ENCODE data around the gene PLXNB2. TPM values are rescaled to one million over a fixed set of nuclear protein-coding genes. Genes with fewer than 3 reads are reported as not detected.

Gene PLXNB2
- total RNA-seq, 1 donor from 2014 or later: 352 TPM

DNA sequence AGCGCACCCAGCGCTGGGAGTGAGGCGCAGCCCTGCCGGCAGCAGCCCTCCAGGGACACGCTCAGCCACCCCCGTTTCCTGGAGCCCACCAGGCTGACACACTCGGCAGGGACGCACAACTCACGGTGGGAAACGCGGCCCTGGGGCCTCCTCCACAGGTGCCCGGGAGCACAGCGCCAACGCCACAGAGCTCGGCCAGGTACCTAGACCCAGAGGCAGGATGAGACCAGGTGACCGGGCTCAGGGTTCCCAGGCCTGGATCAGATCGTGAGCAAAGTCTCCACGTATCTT lies 80.6 kb downstream of the PLXNB2 start:
- no peaks in the 10 kb centered on the region for H3K27me3 Mint-ChIP-seq
- H3K36me3 Mint-ChIP-seq: no peaks in the 10 kb centered on the region
- H3K9me3 Mint-ChIP-seq: no peaks in the 10 kb centered on the region
- no peak overlapping the region for H3K4me3 Mint-ChIP-seq
- H3K27ac Mint-ChIP-seq: no peak overlapping the region
- no peaks in the 10 kb centered on the region for H3K4me1 Mint-ChIP-seq (ENCODE audit: unreplicated experiment)
- TF ChIP-seq, protein P1, sequence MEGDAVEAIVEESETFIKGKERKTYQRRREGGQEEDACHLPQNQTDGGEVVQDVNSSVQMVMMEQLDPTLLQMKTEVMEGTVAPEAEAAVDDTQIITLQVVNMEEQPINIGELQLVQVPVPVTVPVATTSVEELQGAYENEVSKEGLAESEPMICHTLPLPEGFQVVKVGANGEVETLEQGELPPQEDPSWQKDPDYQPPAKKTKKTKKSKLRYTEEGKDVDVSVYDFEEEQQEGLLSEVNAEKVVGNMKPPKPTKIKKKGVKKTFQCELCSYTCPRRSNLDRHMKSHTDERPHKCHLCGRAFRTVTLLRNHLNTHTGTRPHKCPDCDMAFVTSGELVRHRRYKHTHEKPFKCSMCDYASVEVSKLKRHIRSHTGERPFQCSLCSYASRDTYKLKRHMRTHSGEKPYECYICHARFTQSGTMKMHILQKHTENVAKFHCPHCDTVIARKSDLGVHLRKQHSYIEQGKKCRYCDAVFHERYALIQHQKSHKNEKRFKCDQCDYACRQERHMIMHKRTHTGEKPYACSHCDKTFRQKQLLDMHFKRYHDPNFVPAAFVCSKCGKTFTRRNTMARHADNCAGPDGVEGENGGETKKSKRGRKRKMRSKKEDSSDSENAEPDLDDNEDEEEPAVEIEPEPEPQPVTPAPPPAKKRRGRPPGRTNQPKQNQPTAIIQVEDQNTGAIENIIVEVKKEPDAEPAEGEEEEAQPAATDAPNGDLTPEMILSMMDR (conservative IDR thresholded peaks at IDR 0.05): no peak
- no peak for DNase-seq (ENCODE audit: extremely low spot score, unreplicated experiment)

DNA sequence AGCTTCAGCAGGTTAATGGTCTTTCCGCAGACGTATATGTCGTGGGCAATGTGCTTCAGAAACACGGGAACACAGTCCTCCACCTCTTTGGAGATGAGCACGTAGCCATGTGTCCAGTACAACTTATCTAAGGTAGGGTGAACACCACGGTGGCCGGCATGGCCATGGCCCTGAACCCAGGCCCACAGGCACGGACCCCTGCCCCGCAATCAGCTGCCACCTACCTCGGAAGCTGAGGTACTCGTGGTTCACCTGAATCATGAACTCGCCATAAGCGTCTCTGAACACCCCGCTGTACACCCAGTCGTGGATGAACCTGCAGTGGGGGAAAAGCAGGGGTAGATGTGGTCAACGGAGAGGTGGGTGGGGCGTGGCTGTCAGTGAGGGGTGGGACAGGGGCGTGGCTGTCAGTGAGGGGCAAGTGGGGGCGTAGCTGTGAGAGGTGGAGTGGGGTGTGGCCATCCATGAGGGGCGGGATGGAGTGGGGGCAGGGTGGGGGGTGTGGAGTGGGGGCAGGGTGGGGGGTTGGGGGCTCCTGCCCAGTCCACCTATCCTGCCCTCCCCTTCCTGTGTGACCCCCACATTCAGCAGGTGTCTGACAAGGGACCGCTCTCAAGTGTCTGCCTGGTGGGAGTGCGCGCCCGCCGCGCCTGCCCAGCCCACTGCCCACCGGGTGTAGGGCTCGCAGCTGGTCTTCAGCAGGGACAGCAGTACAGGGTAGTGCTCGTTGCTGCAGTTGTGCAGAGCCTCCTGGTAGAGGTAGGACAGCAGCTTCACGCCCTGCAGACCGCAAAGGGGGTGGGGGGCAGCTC lies 81.2 kb downstream of the PLXNB2 start:
- H3K36me3 Mint-ChIP-seq: no peaks in the 10 kb centered on the region

DNA sequence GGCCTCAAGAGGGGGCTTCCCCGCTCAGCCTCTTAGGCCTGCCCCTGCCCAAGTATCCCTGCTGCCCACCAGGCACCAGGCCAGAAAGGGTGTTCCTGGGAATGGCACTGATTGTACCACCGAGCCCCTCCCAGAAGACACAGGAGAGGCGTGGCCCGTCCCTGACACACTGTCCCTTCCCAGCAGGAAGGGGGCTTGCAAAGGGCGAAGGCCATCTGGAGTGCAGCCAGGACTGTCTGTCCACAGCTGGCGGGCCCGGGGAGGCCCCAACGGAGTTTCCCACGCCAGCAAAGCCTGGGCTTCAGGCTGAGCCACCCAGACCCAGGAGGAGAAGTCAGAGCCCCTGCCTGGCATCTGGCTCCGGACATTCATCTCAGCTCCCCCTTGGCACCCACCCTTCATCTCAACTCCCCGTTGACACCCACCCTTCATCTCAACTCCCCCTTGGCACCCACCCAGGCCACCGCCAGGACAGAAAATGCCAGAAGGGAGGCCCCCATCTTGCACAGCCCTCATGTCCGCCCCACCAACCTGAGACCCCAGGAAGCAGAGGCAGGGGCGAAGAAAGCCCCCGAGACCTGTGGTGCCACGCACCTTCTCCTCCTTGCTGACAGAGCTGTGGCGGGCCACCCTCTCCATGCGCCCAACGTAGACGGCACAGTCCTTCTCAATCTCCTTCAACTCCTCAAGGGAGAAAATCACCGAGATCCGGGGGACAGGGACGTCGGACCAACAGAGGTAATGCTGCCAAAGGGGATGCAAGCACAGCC lies 82.1 kb downstream of the PLXNB2 start:
- no peaks in the 10 kb centered on the region for H3K27me3 Mint-ChIP-seq
- TF ChIP-seq, protein P1 (conservative IDR thresholded peaks at IDR 0.05): no peak
- no peak overlapping the region for H3K4me3 Mint-ChIP-seq
- no peak for DNase-seq (ENCODE audit: extremely low spot score, unreplicated experiment)
- no peak overlapping the region for H3K27ac Mint-ChIP-seq
- no peaks in the 10 kb centered on the region for H3K36me3 Mint-ChIP-seq
- no peaks in the 10 kb centered on the region for H3K9me3 Mint-ChIP-seq
- no peaks in the 10 kb centered on the region for H3K4me1 Mint-ChIP-seq (ENCODE audit: unreplicated experiment)

More for the DNA sequence above, 81.2 kb downstream of the PLXNB2 start:
- DNase-seq (ENCODE audit: extremely low spot score, unreplicated experiment): no peak
- Mint-ChIP-seq H3K4me1 (ENCODE audit: unreplicated experiment) (no peaks in the 10 kb centered on the region), H3K4me3 (no peak overlapping the region), H3K9me3 (no peaks in the 10 kb centered on the region), H3K27me3 (no peaks in the 10 kb centered on the region), H3K27ac (no peak overlapping the region)
- TF ChIP-seq, protein P1 (conservative IDR thresholded peaks at IDR 0.05): no peak

Other genes with a start within 250 kb of the PLXNB2 start
- not detected in 2 replicates for gene TTLL8, start 249.3 kb downstream of the PLXNB2 start, total RNA-seq (ENCODE audit: low replicate concordance)
- 0.19 TPM in 1 of 2 replicates, not detected in the other for gene MLC1, start 222.2 kb downstream of the PLXNB2 start, total RNA-seq (ENCODE audit: low replicate concordance)
- 0.10 and 0.19 TPM in 2 replicates for gene MOV10L1, start 217.6 kb downstream of the PLXNB2 start, total RNA-seq (ENCODE audit: low replicate concordance)
- gene PANX2, start 136.9 kb downstream of the PLXNB2 start, total RNA-seq (ENCODE audit: low replicate concordance): 3.0 and 9.3 TPM in 2 replicates
- 33.8 and 37.7 TPM in 2 replicates for gene TRABD, start 121.7 kb downstream of the PLXNB2 start, total RNA-seq (ENCODE audit: low replicate concordance)
- gene SELENOO, start 106.6 kb downstream of the PLXNB2 start, total RNA-seq (ENCODE audit: low replicate concordance): 23.8 and 28.5 TPM in 2 replicates
- gene TUBGCP6, start 62.6 kb downstream of the PLXNB2 start, total RNA-seq (ENCODE audit: low replicate concordance): 43.0 and 51.4 TPM in 2 replicates
- 29.5 and 37.1 TPM in 2 replicates for gene HDAC10, start 56.4 kb downstream of the PLXNB2 start, total RNA-seq (ENCODE audit: low replicate concordance)
- 11.4 and 31.3 TPM in 2 replicates for gene MAPK12, start 46.0 kb downstream of the PLXNB2 start, total RNA-seq (ENCODE audit: low replicate concordance)
- 4.0 and 7.4 TPM in 2 replicates for gene MAPK11, start 37.3 kb downstream of the PLXNB2 start, total RNA-seq (ENCODE audit: low replicate concordance)
- 22.1 and 25.6 TPM in 2 replicates for gene DENND6B, start 19.4 kb upstream of the PLXNB2 start, total RNA-seq (ENCODE audit: low replicate concordance)
- gene PPP6R2, start 35.7 kb upstream of the PLXNB2 start, total RNA-seq (ENCODE audit: low replicate concordance): 56.4 and 62.8 TPM in 2 replicates
- 119 and 133 TPM in 2 replicates for gene SBF1, start 167.4 kb upstream of the PLXNB2 start, total RNA-seq (ENCODE audit: low replicate concordance)
- 2.6 and 10.2 TPM in 2 replicates for gene ADM2, start 173.9 kb upstream of the PLXNB2 start, total RNA-seq (ENCODE audit: low replicate concordance)
- gene MIOX, start 179.2 kb upstream of the PLXNB2 start, total RNA-seq (ENCODE audit: low replicate concordance): 1.2 TPM in 1 of 2 replicates, not detected in the other
- 65.5 and 74.0 TPM in 2 replicates for gene LMF2, start 200.1 kb upstream of the PLXNB2 start, total RNA-seq (ENCODE audit: low replicate concordance)
- 60.0 and 75.2 TPM in 2 replicates for gene NCAPH2, start 200.6 kb upstream of the PLXNB2 start, total RNA-seq (ENCODE audit: low replicate concordance)
- gene SCO2, start 218.0 kb upstream of the PLXNB2 start, total RNA-seq (ENCODE audit: low replicate concordance): 2.0 and 6.1 TPM in 2 replicates
- 5.8 and 6.1 TPM in 2 replicates for gene TYMP, start 222.4 kb upstream of the PLXNB2 start, total RNA-seq (ENCODE audit: low replicate concordance)
- gene KLHDC7B, start 238.3 kb upstream of the PLXNB2 start, total RNA-seq (ENCODE audit: low replicate concordance): 0.10 TPM in 1 of 2 replicates, not detected in the other

Data from type B pancreatic cell (in vitro differentiated cells).